ENCODE measurements around the gene NOS1AP.
"Not testable (repeated sequence)": the region's sequence is repeated elsewhere in the genome, so short reads cannot be mapped to it uniquely, and the experiment has no call there.

GRCh38 chr1:162419450-162419931, 350.0 kb downstream of the NOS1AP start:
- not testable (repeated sequence) for TF ChIP-seq TAF1, POLR2A (IDR thresholded peaks at IDR 0.05; ENCODE audit: low read depth, low read length)
